Measurements from ENCODE around the gene EPB41L1. TPM values are rescaled to one million over a fixed set of nuclear protein-coding genes. Genes with fewer than 3 reads are reported as not detected.

EPB41L1 gene
- total and polyA plus RNA-seq, 4 experiments from 2014 or later: 0.17 to 0.30 TPM; not detected in 2

DNA sequence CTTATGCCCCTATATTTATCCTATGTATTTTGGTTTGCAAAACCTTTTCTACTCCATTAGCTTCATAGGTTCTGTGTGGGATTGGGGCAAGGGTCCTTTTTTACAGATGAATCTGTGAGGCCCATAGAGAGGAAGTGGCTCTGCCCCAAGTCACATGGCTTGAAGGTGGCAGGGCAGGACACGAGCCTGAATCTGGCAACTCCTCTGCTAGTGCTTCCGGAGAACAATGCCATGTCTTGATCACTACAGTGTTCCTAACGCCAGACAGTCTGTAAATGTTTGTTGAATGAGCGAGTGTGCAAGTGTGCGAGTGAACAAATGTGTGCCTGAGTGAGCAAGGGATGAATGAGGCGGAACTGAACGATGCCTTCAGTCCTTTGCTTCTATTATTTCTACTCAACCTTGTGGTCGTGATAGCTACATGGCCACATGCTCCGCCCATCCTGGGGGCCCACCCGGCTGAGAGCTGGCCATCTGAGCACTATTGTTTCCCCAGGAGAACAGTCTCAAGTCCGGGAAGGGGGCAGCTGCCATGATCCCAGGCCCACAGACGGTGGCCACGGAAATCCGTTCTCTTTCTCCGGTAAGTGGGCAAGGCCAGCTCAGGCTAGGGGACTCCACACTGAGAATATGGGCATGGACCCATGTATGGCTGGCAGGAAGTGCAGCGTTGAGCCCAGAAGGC lies 64.0 kb downstream of the EPB41L1 start:
- no peaks in the 10 kb centered on the region for H3K36me3 Mint-ChIP-seq
- H3K27ac ChIP-seq (ENCODE audit: low read depth, low read length): no peak overlapping the region
- H3K4me3 ChIP-seq (ENCODE audit: low read length in 2 of 2): no peak overlapping the region
- no peak for DNase-seq
- no peaks in the 10 kb centered on the region for H3K4me1 ChIP-seq (ENCODE audit: insufficient read depth, low read length)
- H3K27me3 Mint-ChIP-seq: peaks cover 0 to 6% of the 10 kb centered on the region in 2 donors
- H3K4me3 Mint-ChIP-seq: no peak overlapping the region
- intact Hi-C loops (cut with micrococcal nuclease): no loop called here
- ChIA-PET POLR2A (ENCODE audit: partially characterized antibody) (no interaction called here), CTCF (ENCODE audit: partially characterized antibody) (interaction anchor here (0.9 to 1.2 kb wide), 5 partner anchors 15 to 221 kb away, joined by 3 to 5 read pairs (median 3); no protein-coding TSS in a partner anchor)
- no peaks in the 10 kb centered on the region for H3K4me1 Mint-ChIP-seq
- H3K27me3 ChIP-seq (ENCODE audit: insufficient read depth, low read length): no peaks in the 10 kb centered on the region
- no peaks in the 10 kb centered on the region for H3K36me3 ChIP-seq (ENCODE audit: insufficient read depth, low read length)
- no peak overlapping the region for H3K27ac Mint-ChIP-seq
- no peaks in the 10 kb centered on the region for H3K9me3 ChIP-seq (ENCODE audit: control insufficient read depth in 1 of 2, low read length in 2 of 2)
- no peaks in the 10 kb centered on the region for H3K9me3 Mint-ChIP-seq

DNA sequence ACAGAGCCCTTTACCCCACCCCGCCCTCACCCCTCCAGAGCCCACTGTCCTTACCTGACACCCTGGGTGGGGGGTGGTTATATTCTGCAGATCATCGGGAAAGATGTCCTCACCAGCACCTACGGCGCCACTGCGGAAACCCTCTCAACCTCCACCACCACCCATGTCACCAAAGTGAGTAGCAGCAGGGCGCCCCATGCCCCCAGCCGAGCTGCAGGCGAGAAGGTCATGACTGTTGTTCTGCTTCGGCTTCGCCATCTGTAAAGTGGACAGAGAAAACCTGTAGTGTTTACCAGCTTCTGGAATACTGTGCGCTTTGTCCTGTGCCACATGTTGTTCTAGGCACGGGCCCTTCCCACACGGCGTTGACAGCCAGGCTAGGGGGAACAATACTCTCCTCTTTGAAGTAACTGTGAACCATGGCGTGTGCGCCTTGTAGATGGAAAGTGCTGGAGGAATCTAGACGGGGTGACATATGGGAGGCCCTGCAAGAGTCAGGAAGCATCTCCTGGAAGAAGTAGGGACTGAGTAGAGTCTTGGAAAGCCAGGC lies 65.2 kb downstream of the EPB41L1 start:
- no peak for DNase-seq
- Histone ChIP-seq H3K27ac (ENCODE audit: low read depth, low read length) (no peak overlapping the region), H3K27me3 (ENCODE audit: insufficient read depth, low read length) (no peaks in the 10 kb centered on the region), H3K4me3 (ENCODE audit: low read length in 2 of 2) (no peak overlapping the region), H3K4me1 (ENCODE audit: insufficient read depth, low read length) (no peaks in the 10 kb centered on the region), H3K9me3 (ENCODE audit: control insufficient read depth in 1 of 2, low read length in 2 of 2) (no peaks in the 10 kb centered on the region), H3K36me3 (ENCODE audit: insufficient read depth, low read length) (no peaks in the 10 kb centered on the region)
- peaks cover 0 to 6% of the 10 kb centered on the region in 2 donors for H3K27me3 Mint-ChIP-seq
- POLR2A ChIA-PET (ENCODE audit: partially characterized antibody): no interaction called here
- intact Hi-C loops (cut with micrococcal nuclease): no loop called here
- no peak overlapping the region for H3K4me3 Mint-ChIP-seq
- H3K27ac Mint-ChIP-seq: no peak overlapping the region
- H3K9me3 Mint-ChIP-seq: no peaks in the 10 kb centered on the region
- CTCF ChIA-PET (ENCODE audit: partially characterized antibody): no interaction called here
- H3K4me1 Mint-ChIP-seq: no peaks in the 10 kb centered on the region
- H3K36me3 Mint-ChIP-seq: no peaks in the 10 kb centered on the region

DNA sequence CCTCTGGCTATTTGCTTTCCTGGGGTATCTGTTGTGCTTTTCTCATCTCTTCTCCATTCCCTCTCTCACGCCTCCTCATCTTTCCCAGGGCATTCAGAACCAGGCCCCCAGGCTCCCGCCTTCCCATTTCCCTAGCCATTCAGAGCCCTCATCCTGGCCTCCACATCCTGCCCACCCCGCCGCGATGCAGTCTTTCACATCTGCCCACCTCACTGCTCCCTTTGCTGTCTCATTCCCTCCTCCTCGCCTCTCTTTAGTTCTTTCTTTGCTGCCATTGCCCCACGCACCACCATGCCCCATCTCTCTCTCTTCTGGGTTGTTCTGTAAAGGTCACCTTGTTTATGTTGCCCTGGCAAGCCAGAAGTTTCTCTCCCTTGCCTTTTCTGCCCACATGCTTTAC lies 71.1 kb downstream of the EPB41L1 start:
- no peaks in the 10 kb centered on the region for H3K36me3 ChIP-seq (ENCODE audit: insufficient read depth, low read length)
- H3K27me3 Mint-ChIP-seq: peaks cover 4 to 9% of the 10 kb centered on the region in 2 donors
- no peaks in the 10 kb centered on the region for H3K4me1 ChIP-seq (ENCODE audit: insufficient read depth, low read length)
- H3K4me1 Mint-ChIP-seq: peaks cover 0 to 2% (median under 1%) of the 10 kb centered on the region in 4 donors
- H3K9me3 Mint-ChIP-seq: peaks cover 0 to 1% (median 0%) of the 10 kb centered on the region in 8 donors
- peak overlapping the region in 2 of 7 donors; percentile 1 to 75 for H3K27ac Mint-ChIP-seq
- no peak overlapping the region for H3K4me3 Mint-ChIP-seq
- no peaks in the 10 kb centered on the region for H3K27me3 ChIP-seq (ENCODE audit: insufficient read depth, low read length)
- H3K27ac ChIP-seq (ENCODE audit: low read depth, low read length): no peak overlapping the region
- no peaks in the 10 kb centered on the region for H3K36me3 Mint-ChIP-seq
- DNase-seq: no peak
- H3K9me3 ChIP-seq (ENCODE audit: control insufficient read depth in 1 of 2, low read length in 2 of 2): no peaks in the 10 kb centered on the region
- ChIA-PET CTCF (ENCODE audit: partially characterized antibody) (no interaction called here), POLR2A (ENCODE audit: partially characterized antibody) (no interaction called here)
- H3K4me3 ChIP-seq (ENCODE audit: low read length in 2 of 2): no peak overlapping the region
- intact Hi-C loops (cut with micrococcal nuclease): no loop called here

DNA sequence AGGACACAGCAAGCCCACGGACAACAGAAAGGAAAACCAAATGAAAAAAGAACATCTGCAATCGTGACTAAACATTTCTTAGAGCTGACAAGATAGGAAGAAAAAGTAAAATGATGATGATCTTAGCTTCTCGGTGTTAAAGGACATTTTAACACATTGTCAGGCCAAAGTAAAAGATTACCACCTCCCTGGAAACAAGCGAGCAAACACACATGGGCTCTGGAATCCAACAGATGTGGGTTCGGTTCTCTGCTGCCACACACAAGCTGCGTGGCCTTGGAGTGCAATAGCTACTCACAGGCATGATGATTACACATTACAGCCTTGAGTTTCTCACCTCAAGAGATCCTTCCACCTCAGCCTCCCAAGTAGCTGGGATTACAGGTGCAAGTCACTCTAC lies 74.2 kb downstream of the EPB41L1 start:
- no peaks in the 10 kb centered on the region for H3K4me1 ChIP-seq (ENCODE audit: insufficient read depth, low read length)
- Mint-ChIP-seq H3K36me3 (no peaks in the 10 kb centered on the region), H3K27me3 (peaks cover 9% of the 10 kb centered on the region in 2 donors), H3K9me3 (peaks cover 0 to 2% (median 0%) of the 10 kb centered on the region in 8 donors), H3K4me3 (no peak overlapping the region), H3K27ac (no peak overlapping the region), H3K4me1 (peaks cover 0 to 2% (median under 1%) of the 10 kb centered on the region in 4 donors)
- H3K36me3 ChIP-seq (ENCODE audit: insufficient read depth, low read length): no peaks in the 10 kb centered on the region
- ChIA-PET CTCF (ENCODE audit: partially characterized antibody) (no interaction called here), POLR2A (ENCODE audit: partially characterized antibody) (no interaction called here)
- no peak for DNase-seq
- H3K4me3 ChIP-seq (ENCODE audit: low read length in 2 of 2): no peak overlapping the region
- intact Hi-C loops (cut with micrococcal nuclease): no loop called here
- H3K27me3 ChIP-seq (ENCODE audit: insufficient read depth, low read length): no peaks in the 10 kb centered on the region
- no peak overlapping the region for H3K27ac ChIP-seq (ENCODE audit: low read depth, low read length)
- H3K9me3 ChIP-seq (ENCODE audit: control insufficient read depth in 1 of 2, low read length in 2 of 2): no peaks in the 10 kb centered on the region

DNA sequence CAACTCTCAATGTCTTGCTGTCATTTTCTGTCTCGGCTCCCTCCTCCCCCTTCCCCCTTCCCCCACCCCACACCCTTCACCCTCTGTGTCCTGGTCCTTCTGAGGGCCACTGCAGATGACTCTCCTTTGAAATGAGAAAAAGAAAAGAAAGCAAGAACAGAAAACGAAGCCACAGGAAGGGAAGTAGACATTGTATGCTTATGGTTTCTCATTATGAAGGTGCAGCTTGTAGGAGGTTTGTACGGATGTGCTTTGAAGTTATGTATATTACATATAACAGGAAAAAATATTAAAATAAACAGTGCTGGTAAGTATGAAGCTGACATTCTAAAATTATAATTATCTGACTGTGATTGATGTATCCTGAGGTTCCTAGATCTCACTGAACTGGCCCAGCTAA lies 75.5 kb downstream of the EPB41L1 start:
- Mint-ChIP-seq H3K36me3 (no peaks in the 10 kb centered on the region), H3K27me3 (peaks cover 9% of the 10 kb centered on the region in 2 donors), H3K4me1 (peaks cover 0 to 2% (median under 1%) of the 10 kb centered on the region in 4 donors), H3K4me3 (no peak overlapping the region), H3K27ac (peak overlapping the region in 1 of 7 donors; percentile 43), H3K9me3 (peaks cover 0 to 2% (median 0%) of the 10 kb centered on the region in 8 donors)
- CTCF ChIA-PET (ENCODE audit: partially characterized antibody): no interaction called here
- POLR2A ChIA-PET (ENCODE audit: partially characterized antibody): no interaction called here
- no peaks in the 10 kb centered on the region for H3K4me1 ChIP-seq (ENCODE audit: insufficient read depth, low read length)
- H3K27ac ChIP-seq (ENCODE audit: low read depth, low read length): no peak overlapping the region
- H3K27me3 ChIP-seq (ENCODE audit: insufficient read depth, low read length): no peaks in the 10 kb centered on the region
- intact Hi-C loops (cut with micrococcal nuclease): no loop called here
- DNase-seq: no peak
- no peaks in the 10 kb centered on the region for H3K36me3 ChIP-seq (ENCODE audit: insufficient read depth, low read length)
- H3K9me3 ChIP-seq (ENCODE audit: control insufficient read depth in 1 of 2, low read length in 2 of 2): no peaks in the 10 kb centered on the region
- no peak overlapping the region for H3K4me3 ChIP-seq (ENCODE audit: low read length in 2 of 2)

DNA sequence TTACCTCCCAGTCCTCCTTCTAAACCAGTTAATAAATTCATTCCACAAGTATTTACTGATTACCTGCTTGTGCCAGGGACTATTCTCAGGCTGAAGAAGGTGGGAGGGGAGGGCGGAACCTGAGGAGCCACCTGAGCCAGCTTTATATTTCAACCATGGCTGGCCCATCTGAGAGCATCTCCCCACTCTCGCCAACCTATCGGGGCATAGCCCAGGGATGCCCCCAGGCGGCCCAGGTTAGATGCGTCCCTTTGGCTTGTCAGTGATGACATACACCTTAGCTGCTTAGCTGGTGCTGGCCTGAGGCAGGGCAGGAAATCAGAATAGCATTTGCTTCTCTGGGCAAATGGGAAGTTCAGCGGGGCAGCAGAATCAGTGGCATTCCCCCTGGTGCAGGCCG lies 76.8 kb downstream of the EPB41L1 start:
- Mint-ChIP-seq H3K4me3 (peak overlapping the region in 1 of 8 donors; percentile 15), H3K4me1 (peaks cover 4 to 7% (median 6%) of the 10 kb centered on the region in 4 donors), H3K9me3 (peaks cover 0 to 2% (median 0%) of the 10 kb centered on the region in 8 donors), H3K27me3 (peaks cover 7 to 9% of the 10 kb centered on the region in 2 donors), H3K27ac (no peak overlapping the region), H3K36me3 (no peaks in the 10 kb centered on the region)
- ChIA-PET POLR2A (ENCODE audit: partially characterized antibody) (no interaction called here), CTCF (ENCODE audit: partially characterized antibody) (interaction anchor here (0.5 to 0.8 kb wide), 2 partner anchors 29 to 39 kb away, joined by 3 to 4 read pairs; no protein-coding TSS in a partner anchor)
- H3K4me3 ChIP-seq (ENCODE audit: low read length in 2 of 2): no peak overlapping the region
- H3K4me1 ChIP-seq (ENCODE audit: insufficient read depth, low read length): peaks cover 6% of the 10 kb centered on the region
- no peaks in the 10 kb centered on the region for H3K36me3 ChIP-seq (ENCODE audit: insufficient read depth, low read length)
- DNase-seq: no peak
- no peak overlapping the region for H3K27ac ChIP-seq (ENCODE audit: low read depth, low read length)
- intact Hi-C loops (cut with micrococcal nuclease): no loop called here
- H3K27me3 ChIP-seq (ENCODE audit: insufficient read depth, low read length): no peaks in the 10 kb centered on the region
- H3K9me3 ChIP-seq (ENCODE audit: control insufficient read depth in 1 of 2, low read length in 2 of 2): no peaks in the 10 kb centered on the region

DNA sequence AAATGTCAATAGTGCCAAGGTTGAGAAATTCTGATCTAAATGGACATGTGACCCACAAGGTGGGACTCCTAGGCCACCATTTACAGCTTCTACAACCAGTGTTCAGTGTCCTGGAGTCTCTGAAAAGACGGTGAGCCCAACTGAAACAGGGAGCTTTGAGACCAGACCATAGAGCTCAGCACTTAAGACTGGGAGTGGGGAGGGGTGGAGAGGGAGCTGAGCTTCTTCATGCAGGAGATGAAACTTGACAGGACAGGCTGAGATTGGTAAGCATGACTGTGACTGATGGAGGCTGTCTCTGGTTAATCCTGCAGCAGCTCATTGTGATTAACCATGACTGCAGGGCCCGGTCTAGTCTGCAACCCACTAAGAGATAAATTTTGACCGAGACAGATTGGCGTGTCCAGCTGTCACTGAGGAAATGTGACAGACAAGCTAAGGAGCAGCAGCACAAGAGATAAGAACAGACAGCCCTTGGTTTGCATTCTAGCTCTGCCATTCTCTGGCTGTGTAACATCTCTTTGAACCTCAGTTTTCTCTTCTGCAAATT lies 80.3 kb downstream of the EPB41L1 start:
- Mint-ChIP-seq H3K4me3 (peak overlapping the region in 3 of 8 donors; percentile 21 to 46 (median 36)), H3K9me3 (peaks cover 0 to 4% (median 0%) of the 10 kb centered on the region in 8 donors), H3K4me1 (peaks cover 19 to 42% (median 34%) of the 10 kb centered on the region in 4 donors), H3K36me3 (peaks cover 0 to 24% of the 10 kb centered on the region in 2 donors), H3K27ac (peak overlapping the region in 2 of 7 donors; percentile 24 to 62), H3K27me3 (peaks cover 0 to 6% of the 10 kb centered on the region in 2 donors)
- Histone ChIP-seq H3K27me3 (ENCODE audit: insufficient read depth, low read length) (no peaks in the 10 kb centered on the region), H3K27ac (ENCODE audit: low read depth, low read length) (no peak overlapping the region), H3K36me3 (ENCODE audit: insufficient read depth, low read length) (peaks cover 7% of the 10 kb centered on the region), H3K4me3 (ENCODE audit: low read length in 2 of 2) (no peak overlapping the region), H3K9me3 (ENCODE audit: control insufficient read depth in 1 of 2, low read length in 2 of 2) (no peaks in the 10 kb centered on the region), H3K4me1 (ENCODE audit: insufficient read depth, low read length) (peaks cover 36% of the 10 kb centered on the region)
- intact Hi-C loops (cut with micrococcal nuclease): loop anchor here (5.0 kb wide), 2 partner anchors 257 to 823 kb away; partner anchors contain the start of gene UQCC1
- DNase-seq: no peak
- CTCF ChIA-PET (ENCODE audit: partially characterized antibody): interaction anchor here (1.2 kb wide), 1 partner anchor 32 kb away, joined by 3 read pairs; no protein-coding TSS in a partner anchor
- POLR2A ChIA-PET (ENCODE audit: partially characterized antibody): interaction anchor here (1.1 kb wide), 1 partner anchor 281 kb away, joined by 3 read pairs; no protein-coding TSS in a partner anchor
